Measurements from ENCODE around the gene LILRA5.
"Not testable (repeated sequence)": the region's sequence is repeated elsewhere in the genome, so short reads cannot be mapped to it uniquely, and the experiment has no call there.

The LILRA5 gene

DNA sequence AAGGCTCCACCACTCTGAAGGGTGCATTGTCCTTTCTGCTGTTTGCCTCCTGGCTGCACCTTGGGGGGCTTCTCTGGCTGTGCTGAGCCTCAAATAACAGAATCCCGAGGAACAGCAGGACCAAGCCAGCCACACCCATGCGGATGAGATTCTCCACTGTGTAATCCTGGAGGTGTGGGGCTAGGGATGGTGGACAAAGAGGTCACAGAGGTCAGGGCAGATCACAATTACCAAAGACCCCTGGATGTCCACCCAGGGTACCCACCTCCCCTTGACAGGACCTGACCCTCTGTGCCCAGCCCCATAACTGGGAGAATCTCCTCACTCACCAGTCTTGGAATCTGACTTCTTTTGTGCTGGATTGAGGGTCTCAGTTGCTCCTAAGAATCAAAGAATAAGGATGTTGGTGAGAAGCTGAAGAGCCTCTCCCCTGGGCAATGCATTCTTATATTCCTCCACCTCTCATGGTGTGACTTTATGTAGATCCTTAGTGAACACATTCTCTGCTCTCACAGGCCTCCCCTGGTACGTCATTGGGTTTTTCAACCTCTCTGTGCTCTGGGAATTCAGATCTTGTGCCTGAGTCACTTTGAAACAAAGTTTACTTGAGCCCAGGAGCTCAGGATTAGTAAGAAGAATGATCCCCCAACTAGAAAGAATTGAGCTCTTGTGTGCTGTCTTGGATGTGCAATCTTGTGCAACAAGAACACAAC lies 20.8 kb upstream of the LILRA5 start:
- no peak for DNase-seq

DNA sequence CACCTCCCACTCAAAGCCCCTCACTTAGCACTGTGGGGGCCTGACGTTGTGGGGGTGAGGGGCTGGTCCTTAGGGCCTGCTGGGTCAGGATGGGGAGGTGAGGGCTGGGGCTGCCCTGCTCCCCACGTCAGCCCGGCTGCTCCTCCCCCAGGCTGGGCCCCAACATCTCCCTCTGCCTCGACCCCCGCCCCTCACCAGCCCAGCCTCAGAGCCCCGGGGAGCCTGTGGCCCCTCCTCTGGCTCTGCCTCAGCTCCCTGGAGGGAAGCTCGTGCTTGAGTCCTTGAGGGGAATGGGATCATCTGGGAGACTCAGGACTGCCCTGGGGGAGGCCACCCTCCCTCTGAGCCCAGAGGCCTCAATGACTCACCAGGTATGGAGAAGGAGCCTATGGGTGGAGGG lies 19.2 kb upstream of the LILRA5 start:
- DNase-seq: no peak

DNA sequence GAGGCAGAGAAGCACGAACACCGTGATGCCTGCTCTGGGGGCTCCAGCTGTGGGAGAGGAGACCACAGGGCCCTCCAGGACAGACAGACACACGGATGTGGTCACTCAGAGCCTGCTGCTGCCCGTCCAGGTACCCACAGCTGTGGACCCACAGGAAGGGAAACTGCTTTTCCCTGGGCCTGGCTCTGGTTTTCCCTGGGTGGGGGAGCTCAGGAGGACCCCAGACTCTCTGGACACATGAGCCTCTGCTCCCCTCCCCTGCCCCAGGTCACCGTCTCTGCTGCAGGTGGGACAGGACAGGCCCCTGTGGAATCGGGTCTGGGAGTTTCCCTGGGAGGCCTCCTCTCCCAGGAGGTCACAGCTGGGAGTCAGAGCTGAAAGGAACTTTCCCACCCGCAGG lies 18.7 kb upstream of the LILRA5 start:
- DNase-seq: no peak

DNA sequence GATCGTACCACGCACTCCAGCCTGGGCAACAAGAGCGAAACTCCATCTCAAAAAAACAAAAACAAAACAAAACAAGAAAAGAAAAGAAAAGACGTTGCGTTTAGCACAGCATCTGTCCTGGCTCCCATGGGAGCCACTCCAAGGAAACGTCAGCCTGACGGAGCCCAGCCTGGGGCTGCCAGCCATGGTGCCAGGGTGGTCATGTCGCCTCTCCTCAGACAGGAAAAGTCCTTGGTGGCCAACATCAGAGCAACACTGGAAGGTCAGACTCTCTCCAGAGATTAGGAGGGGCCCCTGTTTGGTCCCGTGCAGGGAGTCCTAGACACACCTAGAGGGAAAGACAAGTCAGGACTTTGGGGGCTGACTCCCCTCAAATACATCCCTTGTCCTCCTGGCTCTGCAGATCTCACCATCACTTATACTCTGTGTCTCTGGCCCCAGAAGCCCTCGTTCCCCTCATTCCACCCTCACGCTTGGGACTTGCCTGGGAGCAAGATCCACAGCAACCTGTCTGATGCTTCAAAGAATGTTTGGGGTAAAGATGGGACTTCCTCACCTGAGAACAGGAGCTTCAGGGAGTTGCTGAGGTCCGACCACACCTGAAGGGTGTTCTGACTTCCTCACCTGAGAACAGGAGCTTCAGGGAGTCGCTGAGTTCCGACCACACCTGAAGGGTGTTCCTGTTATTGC lies 16.7 kb upstream of the LILRA5 start:
- DNase-seq: no peak

DNA sequence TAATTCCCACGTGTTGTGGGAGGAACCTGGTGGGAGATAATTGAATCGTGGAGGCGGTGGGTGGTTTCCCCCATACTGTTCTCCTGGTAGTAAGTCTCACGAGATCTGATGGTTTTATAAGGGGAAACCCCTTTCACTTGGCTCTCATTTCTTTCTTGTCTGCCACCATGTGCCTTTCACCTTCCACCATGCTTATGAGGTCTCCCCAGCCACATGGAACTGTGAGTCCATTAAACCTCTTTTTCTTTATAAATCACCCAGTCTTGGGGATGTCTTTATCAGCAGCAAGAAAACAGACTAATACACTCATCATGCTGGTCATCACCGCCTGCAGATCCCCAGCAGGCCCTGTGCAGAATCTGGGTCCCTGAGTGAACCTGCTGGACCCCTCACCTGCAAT lies 15.8 kb upstream of the LILRA5 start:
- DNase-seq: not testable (repeated sequence)

DNA sequence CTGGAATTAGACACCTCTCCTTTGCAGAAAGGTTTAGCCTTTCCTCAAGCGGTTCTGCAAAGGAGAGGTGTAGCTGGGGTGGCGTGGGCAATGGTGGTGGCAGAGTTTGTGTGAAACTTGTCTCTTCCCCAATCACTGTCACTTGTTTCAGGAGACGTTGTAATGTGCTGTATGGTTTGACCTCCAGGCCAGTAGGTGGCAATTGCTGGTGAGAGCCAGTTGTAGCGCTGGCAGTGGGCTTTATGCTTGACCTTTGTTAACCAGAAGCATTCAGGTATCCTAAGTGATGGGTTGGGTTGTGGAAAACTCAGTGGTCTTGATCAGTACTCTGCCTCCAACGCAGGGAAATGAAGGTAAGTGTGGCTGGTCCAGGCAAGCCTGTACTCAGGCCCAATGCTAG lies 12.7 kb upstream of the LILRA5 start:
- DNase-seq: no peak

DNA sequence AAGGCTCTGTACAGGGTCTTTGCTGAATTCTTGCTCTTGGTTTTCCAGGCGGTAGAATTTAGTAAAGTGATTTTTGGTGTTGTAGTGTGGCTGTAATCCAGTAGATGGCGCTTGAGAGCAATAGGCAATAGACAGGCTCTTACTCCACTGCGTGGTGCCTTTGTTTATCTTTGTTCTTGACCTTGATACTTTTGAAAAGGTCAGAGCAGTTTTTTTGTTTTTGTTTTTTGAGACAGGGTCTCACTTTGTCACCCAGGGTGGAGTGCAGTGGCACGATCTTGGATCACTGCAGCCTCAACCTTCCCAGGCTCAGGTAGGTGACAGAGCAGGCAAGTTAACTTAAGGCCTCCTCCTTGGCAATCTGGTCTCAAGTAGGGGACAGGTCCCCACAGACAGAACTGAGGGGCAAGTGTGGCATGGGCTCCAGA lies 12.2 kb upstream of the LILRA5 start:
- peak; percentile 68 for DNase-seq

DNA sequence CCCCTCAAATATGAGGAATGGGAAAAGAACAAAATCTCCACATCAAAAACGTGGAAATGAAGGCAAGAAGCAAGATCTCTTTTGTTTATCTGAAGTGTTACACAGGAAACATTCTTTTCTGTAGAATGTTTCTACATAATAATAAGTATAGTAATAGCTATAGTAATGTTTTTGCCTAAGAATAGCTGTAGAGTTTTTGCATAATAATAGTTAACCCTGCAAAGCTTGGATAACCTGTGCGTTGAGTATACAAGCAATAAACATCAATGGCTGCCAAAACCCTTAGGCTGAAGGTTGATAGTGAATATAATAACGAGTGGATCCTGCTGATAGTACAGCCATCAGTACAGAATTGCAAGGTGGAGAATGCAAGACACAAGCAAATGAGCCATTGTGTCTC lies 11.1 kb upstream of the LILRA5 start:
- DNase-seq: no peak

DNA sequence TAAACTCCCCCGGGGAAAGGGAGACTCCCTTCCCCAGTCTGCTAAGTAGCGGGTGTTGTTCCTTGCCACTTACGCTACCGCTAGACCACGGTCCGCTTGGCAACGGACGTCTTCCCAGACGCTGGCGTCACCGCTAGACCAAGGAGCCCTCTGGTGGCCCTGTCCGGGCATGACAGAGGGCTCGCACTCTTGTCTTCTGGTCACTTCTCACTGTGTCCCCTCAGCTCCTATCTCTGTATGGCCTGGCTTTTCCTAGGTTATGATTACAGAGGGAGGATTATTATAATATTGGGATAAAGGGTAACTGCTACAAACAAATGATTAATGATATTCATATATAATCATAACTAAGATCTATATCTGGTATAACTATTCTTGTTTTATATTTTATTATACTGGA lies 10.0 kb upstream of the LILRA5 start:
- not testable (repeated sequence) for DNase-seq

DNA sequence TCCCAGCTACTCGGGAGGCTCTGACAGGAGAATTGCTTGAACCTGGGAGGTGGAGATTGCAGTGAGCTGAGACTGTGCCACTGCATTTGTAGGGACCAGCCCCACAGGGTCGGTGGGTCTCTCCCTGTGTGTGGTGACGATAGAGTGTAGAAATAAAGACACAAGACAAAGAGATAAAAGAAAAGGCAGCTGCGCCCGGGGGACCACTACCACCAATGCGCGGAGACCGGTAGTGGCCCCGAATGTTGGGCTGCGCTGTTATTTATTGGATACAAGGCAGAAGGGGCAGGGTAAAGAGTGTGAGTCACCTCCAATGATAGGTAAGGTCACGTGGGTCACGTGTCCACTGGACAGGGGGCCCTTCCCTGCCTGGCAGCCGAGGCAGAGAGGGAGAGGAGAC lies 9.3 kb upstream of the LILRA5 start:
- not testable (repeated sequence) for DNase-seq

DNA sequence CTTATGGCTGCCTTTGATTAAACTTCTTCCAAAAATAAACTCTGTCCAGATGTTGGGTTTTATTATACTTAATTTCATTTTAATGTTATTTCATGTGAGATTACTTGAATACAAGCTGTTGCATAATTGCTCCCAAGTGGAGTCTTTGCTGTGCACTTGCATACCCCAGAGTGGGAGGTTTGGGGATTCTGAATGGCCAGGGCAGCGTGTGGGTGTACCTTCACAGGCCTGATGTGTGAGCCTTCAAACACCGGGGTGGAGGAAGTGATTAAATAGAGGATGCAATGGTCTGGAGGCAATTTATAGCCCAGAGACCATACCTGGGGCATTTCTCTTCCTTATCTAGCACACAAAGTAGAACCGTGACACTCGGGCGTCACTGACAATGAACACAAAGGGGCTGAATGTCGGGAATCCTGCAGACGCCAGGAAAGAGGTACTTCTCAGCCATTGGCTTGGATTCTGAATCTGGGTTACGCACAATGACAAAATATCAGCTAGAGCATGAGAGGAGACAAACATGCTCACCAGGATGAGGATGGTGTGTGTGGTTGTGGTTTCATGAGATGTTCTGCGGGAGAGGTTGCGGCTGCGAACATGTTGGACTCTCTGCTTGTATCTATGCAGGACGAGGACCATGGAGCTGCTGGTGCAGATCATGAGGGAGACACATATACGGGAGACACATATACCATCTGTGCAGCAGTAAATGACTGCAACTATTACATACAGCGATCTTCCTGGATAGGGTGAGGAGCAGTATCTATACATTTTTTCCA lies 7.1 kb upstream of the LILRA5 start:
- DNase-seq: no peak

DNA sequence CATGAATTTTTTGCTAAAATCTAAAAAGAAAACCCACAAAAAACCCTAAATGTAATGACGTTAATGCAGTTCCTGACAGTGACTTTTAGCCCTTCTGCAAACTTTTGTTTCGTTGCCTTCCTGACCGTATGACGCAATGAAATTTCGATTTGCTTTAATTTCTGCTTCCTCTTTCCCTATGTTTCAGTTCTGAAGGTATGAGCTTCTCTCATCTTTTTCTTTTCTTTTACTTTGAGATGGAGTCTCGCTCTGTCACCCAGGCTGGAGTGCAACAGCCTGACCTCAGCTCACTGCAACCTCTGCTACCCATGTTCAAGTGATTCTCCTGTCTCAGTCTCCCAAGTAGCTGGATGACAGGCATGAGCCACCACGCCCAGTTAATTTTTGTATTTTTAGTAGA lies 6.1 kb upstream of the LILRA5 start:
- no peak for DNase-seq

DNA sequence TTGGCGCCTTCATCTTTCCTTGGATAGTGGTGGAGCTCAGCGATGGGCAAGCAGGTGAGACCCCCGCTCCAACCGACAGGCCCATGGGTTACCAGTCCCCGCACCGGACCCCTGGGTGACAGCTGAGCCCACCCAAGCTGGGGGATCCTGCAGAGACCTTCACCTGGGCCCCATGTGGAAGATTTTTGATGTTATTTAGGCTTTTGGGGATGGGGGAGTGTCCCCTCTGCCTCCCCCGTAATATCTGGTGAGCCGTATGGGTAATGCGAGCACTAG lies 4.9 kb upstream of the LILRA5 start:
- no peak for DNase-seq

DNA sequence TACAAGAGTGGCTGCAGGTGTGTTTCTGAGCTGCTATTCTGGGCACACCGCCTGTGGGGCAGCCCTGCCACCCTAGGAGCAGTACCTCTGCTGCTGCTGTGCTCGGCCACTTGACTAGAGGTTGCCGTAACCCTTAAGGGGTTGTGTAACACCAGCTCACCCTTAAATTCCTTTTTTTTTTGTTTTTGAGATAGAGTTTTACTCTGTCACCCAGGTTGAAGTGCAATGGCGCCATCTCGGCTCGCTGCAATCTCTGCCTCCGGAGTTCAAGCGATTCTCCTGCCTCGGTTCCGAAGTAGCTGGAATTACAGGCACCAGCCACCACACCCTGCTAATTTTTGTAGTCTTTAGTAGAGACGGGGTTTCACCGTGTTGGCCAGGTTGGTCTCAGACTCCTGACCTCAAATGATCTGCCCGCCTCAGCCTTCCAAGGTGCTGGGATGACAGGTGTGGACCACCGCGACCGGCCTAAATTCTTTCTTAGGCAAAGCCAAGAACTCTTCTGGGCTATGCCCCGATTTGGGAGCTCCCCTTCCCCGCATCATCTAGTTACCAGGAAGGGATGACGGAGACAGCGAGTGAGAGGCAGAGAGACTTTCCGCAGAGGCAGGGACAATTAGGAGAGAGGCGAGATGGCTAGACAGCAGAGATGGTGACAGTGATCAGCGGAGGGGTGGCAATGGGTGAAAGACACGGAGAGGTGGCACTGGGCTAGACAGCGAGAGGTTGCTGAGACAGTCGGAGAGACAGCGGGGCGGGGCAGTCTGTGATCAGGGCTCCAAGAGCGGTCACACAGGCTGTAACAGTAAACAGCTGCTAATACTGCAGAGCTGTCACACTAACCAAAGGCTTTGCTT lies 4.4 kb upstream of the LILRA5 start:
- no peak for DNase-seq

DNA sequence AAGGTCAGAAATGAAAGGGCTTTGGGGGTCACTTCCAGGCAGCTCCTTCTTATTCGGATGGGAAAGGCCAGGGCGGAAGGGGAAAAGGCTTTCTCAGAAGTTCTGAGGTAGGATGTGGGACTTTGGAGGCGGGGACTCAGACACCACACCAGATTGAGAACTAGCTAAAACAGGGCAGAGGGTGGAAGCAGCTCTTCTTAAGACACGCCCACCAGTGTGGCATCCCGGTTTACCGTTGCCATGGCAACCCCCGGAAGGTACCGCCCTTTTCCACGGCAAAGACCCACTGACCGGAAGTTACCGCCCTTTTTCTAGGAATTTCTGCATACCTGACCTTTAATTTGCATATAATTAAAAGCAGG lies 3.8 kb upstream of the LILRA5 start:
- DNase-seq: no peak

DNA sequence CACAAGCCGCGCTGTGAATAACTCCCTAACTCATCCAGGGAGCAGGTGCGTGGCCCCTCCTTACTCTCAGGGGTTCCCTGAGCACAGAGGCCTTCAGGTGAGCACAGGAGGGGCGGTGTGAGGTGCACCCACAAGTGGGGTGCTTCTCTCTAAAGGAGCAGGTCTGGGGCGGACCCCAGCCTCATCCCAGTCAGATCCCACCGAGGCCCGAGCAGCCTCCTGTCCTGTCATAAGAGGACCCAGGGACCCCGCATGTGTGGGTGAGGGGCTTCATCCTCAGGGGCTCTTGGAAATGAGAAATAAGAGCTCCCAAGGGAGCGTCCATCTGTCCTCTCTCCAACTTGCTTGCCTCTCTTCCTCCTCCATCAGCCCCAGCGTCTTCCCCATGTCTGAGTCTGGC lies 3.0 kb upstream of the LILRA5 start:
- no peak for DNase-seq

DNA sequence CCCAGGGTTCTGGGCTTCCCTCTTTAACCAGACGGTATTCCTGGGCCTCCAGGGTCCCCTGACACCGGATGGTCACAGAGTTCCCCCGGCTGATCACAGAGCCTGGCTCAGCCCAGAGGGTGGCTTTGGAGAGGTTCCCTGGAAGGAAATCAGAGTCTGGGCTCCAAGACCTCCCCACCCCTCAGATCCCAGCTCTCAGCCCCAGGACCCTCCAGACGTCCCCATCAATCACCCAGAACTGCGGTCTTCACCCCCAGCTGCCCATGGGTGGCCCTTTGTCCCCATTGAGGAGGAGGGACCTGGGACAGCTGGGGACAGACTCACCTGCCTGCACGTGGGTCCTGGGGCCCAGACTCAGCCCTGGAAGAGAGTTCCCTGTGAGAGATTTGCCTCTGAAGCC lies 955 bp downstream of the LILRA5 start:
- DNase-seq: no peak

DNA sequence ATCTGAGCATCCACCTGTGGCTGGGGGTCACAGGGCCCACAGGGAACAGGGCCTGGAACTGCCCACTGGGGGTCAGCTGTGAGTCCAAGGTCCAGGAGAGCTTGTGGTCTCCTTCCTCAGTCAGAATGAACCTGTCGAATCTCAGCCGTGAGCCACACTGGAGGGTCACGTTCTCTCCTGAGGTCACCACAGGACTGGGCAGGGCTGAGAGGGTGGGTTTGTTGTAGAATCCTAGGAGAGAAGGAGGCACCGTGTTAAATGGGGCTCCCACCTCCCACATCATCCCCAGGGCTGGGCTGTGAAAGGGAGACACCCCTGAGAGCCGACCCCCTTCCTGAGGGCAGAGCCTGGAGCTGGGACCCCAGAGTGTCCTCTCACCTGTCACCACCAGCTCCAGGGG lies 1.5 kb downstream of the LILRA5 start:
- no peak for DNase-seq

DNA sequence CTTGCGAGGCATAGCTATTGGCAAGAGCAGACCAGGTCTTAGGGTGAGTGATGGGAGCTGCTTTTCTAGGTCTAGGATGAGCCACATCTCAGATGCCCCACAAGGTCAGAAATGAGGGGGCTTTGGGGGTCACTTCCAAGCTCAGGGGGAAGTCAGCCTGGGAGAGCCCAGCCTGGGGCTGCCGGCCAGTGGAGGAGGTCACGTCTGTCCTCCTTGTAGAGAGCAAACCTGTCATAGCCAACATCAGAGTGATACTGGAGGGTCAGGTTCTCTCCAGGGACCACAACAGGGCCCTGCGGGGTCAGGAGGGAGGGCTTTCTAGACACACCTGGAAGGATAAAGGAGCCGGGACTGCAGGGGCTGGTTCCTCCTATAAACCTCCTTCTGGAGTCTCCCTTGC lies 2.4 kb downstream of the LILRA5 start:
- no peak for DNase-seq

DNA sequence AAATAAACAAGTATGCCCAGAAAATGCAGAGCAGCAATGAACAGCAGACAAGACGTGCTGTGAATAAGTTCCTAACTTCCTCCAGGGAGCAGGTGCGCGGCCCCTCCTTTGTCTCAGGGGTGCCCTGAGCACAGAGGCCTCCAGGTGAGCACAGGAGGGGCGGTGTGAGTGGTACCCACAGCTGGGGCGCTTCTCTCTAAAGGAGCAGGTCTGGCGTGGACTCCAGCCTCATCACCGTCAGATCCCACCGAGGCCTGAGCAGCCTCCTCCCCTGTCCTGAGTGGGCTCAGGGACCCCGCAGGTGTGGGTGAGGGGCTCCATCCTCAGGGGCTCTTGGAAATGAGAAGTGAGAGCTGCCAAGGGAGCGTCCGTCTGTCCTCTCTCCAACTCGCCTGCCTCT lies 3.2 kb downstream of the LILRA5 start:
- DNase-seq: no peak

DNA sequence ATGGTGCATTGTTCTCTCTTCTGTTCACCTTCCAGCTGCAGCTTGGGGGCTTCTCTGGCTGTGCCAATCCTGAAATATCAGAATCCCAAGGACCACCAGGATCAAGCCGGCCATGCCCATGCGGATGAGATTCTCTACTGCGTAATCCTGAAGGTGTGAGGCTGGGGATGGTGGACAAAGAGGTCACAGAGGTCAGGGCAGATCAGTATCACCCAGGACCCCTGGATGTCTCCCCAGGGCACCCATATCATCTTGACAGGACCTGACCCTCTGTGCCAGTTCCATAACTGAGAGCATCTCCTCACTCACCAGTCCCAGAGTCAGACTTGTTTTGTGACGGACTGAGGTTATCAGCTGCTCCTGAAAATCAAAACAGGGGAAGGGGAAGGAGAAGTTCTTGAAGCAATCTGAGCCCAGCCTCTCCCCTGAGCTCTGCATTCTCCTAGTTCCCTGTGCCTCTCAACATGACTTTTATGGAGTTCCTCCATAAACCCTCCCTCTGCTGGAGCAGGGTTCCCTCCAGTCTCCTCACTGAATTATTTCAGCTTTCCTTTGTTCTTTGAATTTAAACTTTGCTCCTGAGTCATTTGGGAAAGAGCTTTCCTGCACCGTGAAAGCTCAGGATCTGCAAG lies 5.5 kb downstream of the LILRA5 start:
- no peak for DNase-seq

DNA sequence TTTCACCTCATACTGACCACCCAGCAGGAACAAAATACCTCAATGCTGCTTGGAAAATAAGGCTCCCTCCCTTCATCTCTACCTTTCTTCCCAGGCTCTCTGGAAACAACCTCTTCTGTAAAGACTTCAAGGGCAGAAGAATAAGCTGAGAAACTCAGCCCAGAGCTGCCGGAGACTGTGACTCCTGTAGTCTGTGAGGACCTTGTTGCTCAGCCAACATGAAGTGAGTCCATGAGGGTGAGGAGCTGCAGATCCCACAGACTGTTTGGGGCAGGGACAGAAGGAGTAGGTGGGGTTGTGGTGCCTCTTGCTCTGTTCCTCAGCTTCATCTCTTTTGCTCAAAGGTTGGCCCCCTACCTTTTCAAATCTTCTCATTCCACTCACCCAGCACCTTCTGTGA lies 7.8 kb downstream of the LILRA5 start:
- DNase-seq: no peak

DNA sequence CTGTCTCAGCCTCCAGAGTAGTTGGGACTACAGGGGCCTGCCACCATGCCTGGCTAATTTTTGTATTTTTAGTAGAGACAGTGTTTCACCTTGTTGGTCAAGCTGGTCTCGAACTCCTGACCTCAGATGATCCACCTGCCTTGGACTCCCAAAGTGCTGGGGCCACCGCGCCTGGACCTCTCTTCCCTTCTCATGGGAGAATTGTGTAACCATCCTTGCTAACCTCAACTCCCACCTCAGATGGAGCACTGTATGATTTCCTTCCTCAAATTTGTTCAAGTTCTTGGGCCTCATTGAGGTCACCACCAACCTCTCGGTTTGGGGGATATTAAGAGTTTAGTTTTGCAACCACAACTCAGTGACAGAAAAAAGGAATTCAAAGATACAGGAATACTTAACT lies 10.7 kb downstream of the LILRA5 start:
- no peak for DNase-seq
